ENCODE measurements around the gene USP36. TPM values are rescaled to one million over a fixed set of nuclear protein-coding genes. Genes with fewer than 3 reads are reported as not detected.
"Not testable (repeated sequence)": the region's sequence is repeated elsewhere in the genome, so short reads cannot be mapped to it uniquely, and the experiment has no call there.

Gene USP36
- total RNA-seq, 1 experiment from 2014 or later, result 24.6 TPM

- DNase-seq, result no peak
- Histone ChIP-seq H3K36me3 (replicated peaks; ENCODE audit: control insufficient read depth, insufficient read depth, low read length) (no peaks in the 10 kb centered on the region), H3K27me3 (ENCODE audit: control insufficient read depth, insufficient read depth, low read length) (no peaks in the 10 kb centered on the region), H3K4me3 (ENCODE audit: insufficient read depth, low read depth, low read length) (no peak overlapping the region)
Measured at GRCh38 chr17:78878261-78878660, 37.6 kb upstream of the USP36 start.

- DNase-seq; H3K27me3 ChIP-seq (ENCODE audit: control insufficient read depth, insufficient read depth, low read length); H3K4me3 ChIP-seq (ENCODE audit: insufficient read depth, low read depth, low read length); H3K36me3 ChIP-seq (replicated peaks; ENCODE audit: control insufficient read depth, insufficient read depth, low read length): not testable (repeated sequence)
Measured at GRCh38 chr17:78876954-78877517, 36.4 kb upstream of the USP36 start.

GRCh38 chr17:78876094-78876597, 35.5 kb upstream of the USP36 start:
- DNase-seq, result no peak
- no peak overlapping the region for H3K4me3 ChIP-seq (ENCODE audit: insufficient read depth, low read depth, low read length)
- peaks cover 1% of the 10 kb centered on the region for H3K36me3 ChIP-seq (replicated peaks; ENCODE audit: control insufficient read depth, insufficient read depth, low read length)
- no peaks in the 10 kb centered on the region for H3K27me3 ChIP-seq (ENCODE audit: control insufficient read depth, insufficient read depth, low read length)

GRCh38 chr17:78875363-78876093, 34.9 kb upstream of the USP36 start:
- H3K27me3 ChIP-seq (ENCODE audit: control insufficient read depth, insufficient read depth, low read length), result no peaks in the 10 kb centered on the region
- DNase-seq, result peak; percentile 30
- no peak overlapping the region for H3K4me3 ChIP-seq (ENCODE audit: insufficient read depth, low read depth, low read length)
- H3K36me3 ChIP-seq (replicated peaks; ENCODE audit: control insufficient read depth, insufficient read depth, low read length), result peaks cover 1% of the 10 kb centered on the region

- Histone ChIP-seq H3K4me3 (ENCODE audit: insufficient read depth, low read depth, low read length) (no peak overlapping the region), H3K36me3 (replicated peaks; ENCODE audit: control insufficient read depth, insufficient read depth, low read length) (peaks cover 1% of the 10 kb centered on the region), H3K27me3 (ENCODE audit: control insufficient read depth, insufficient read depth, low read length) (no peaks in the 10 kb centered on the region)
- no peak for DNase-seq
Measured at GRCh38 chr17:78873519-78874340, 33.1 kb upstream of the USP36 start.

GRCh38 chr17:78872486-78872885, 31.9 kb upstream of the USP36 start:
- no peak overlapping the region for H3K4me3 ChIP-seq (ENCODE audit: insufficient read depth, low read depth, low read length)
- H3K27me3 ChIP-seq (ENCODE audit: control insufficient read depth, insufficient read depth, low read length), result no peaks in the 10 kb centered on the region
- peaks cover 1% of the 10 kb centered on the region for H3K36me3 ChIP-seq (replicated peaks; ENCODE audit: control insufficient read depth, insufficient read depth, low read length)
- DNase-seq, result no peak

GRCh38 chr17:78870621-78871020, 30.0 kb upstream of the USP36 start:
- Histone ChIP-seq H3K27me3 (ENCODE audit: control insufficient read depth, insufficient read depth, low read length) (no peaks in the 10 kb centered on the region), H3K36me3 (replicated peaks; ENCODE audit: control insufficient read depth, insufficient read depth, low read length) (peaks cover 1% of the 10 kb centered on the region), H3K4me3 (ENCODE audit: insufficient read depth, low read depth, low read length) (no peak overlapping the region)
- DNase-seq, result no peak

- Histone ChIP-seq H3K27me3 (ENCODE audit: control insufficient read depth, insufficient read depth, low read length) (no peaks in the 10 kb centered on the region), H3K4me3 (ENCODE audit: insufficient read depth, low read depth, low read length) (no peak overlapping the region), H3K36me3 (replicated peaks; ENCODE audit: control insufficient read depth, insufficient read depth, low read length) (peaks cover 1% of the 10 kb centered on the region)
- DNase-seq, result no peak
Measured at GRCh38 chr17:78868391-78868790, 27.8 kb upstream of the USP36 start.

GRCh38 chr17:78867046-78867445, 26.4 kb upstream of the USP36 start:
- not testable (repeated sequence) for H3K27me3 ChIP-seq (ENCODE audit: control insufficient read depth, insufficient read depth, low read length); DNase-seq; H3K4me3 ChIP-seq (ENCODE audit: insufficient read depth, low read depth, low read length); H3K36me3 ChIP-seq (replicated peaks; ENCODE audit: control insufficient read depth, insufficient read depth, low read length)

- peak; percentile 88 for DNase-seq
- Histone ChIP-seq H3K36me3 (replicated peaks; ENCODE audit: control insufficient read depth, insufficient read depth, low read length) (no peaks in the 10 kb centered on the region; the same call in 1 of the 2 replicates), H3K4me3 (ENCODE audit: insufficient read depth, low read depth, low read length) (no peak overlapping the region), H3K27me3 (ENCODE audit: control insufficient read depth, insufficient read depth, low read length) (no peaks in the 10 kb centered on the region)
Measured at GRCh38 chr17:78865682-78866390, 25.2 kb upstream of the USP36 start.

GRCh38 chr17:78864117-78864516, 23.5 kb upstream of the USP36 start:
- Histone ChIP-seq H3K4me3 (ENCODE audit: insufficient read depth, low read depth, low read length) (no peak overlapping the region), H3K27me3 (ENCODE audit: control insufficient read depth, insufficient read depth, low read length) (no peaks in the 10 kb centered on the region), H3K36me3 (replicated peaks; ENCODE audit: control insufficient read depth, insufficient read depth, low read length) (no peaks in the 10 kb centered on the region; the same call in 1 of the 2 replicates)
- DNase-seq, result no peak

GRCh38 chr17:78862073-78863023, 21.7 kb upstream of the USP36 start:
- no peak for DNase-seq
- Histone ChIP-seq H3K4me3 (ENCODE audit: insufficient read depth, low read depth, low read length) (no peak overlapping the region), H3K27me3 (ENCODE audit: control insufficient read depth, insufficient read depth, low read length) (no peaks in the 10 kb centered on the region), H3K36me3 (replicated peaks; ENCODE audit: control insufficient read depth, insufficient read depth, low read length) (no peaks in the 10 kb centered on the region; the same call in 1 of the 2 replicates)

GRCh38 chr17:78861229-78861628, 20.6 kb upstream of the USP36 start:
- Histone ChIP-seq H3K4me3 (ENCODE audit: insufficient read depth, low read depth, low read length) (no peak overlapping the region), H3K27me3 (ENCODE audit: control insufficient read depth, insufficient read depth, low read length) (no peaks in the 10 kb centered on the region), H3K36me3 (replicated peaks; ENCODE audit: control insufficient read depth, insufficient read depth, low read length) (no peaks in the 10 kb centered on the region)
- DNase-seq, result no peak

Measured in H7 (cell line).